HCT116 (cell line): Measurements from ENCODE around the gene SBF2. TPM values are rescaled to one million over a fixed set of nuclear protein-coding genes. Genes with fewer than 3 reads are reported as not detected.

Experiments used
- ATAC-seq: fragments of 200-7000 bp; cut with Tn5 transposase; 2 replicates; pipeline ENCODE4 v1.9.1; 2020; ENCODE audit warnings: mild to moderate bottlenecking, moderate library complexity
- BruUV-seq: library from RNA; stranded (reverse); fragments of 400-500 nt; replicated peaks from 2 replicates; lab custom pipeline; 2021; lab: Mats Ljungman, UMichigan
- CTCF ChIA-PET: fragments of 300-600 bp; sonication (Branson Sonifier 250); formaldehyde crosslinking; loops from one replicate; lab custom pipeline; 2021; ENCODE audit warnings: antibody characterized with exemption; lab: Charles Lee
- POLR2A ChIA-PET: fragments of 300-600, 350-600 bp; sonication (Branson Sonifier 250); formaldehyde crosslinking; loops from one replicate; lab custom pipeline; 2021; ENCODE audit warnings: antibody characterized with exemption; lab: Charles Lee
- RAD21 ChIA-PET, 2 experiments: fragments of 300-600 bp; sonication (Branson Sonifier 250); formaldehyde crosslinking; loops; one replicate each; lab custom pipeline; 2023; ENCODE audit warnings: low total read pairs in 2 of 2; ENCODE audit not compliant: uncharacterized antibody in 2 of 2, unreplicated experiment in 2 of 2, low non-redundant PET in 1 of 2; lab: Charles Lee
- DNase-seq: peaks from one replicate; pipeline ENCODE4 v3.0.0-alpha.2; 2010; ENCODE audit warnings: low read depth, low spot score
- H2AFZ ChIP-seq: fragments of 200-600 bp; shearing (Covaris generic), sonication (generic); 2 replicates; pipeline ENCODE4 v1.6.1; 2017; ENCODE audit warnings: low read depth, mixed run types, mixed read lengths, antibody characterized with exemption, low read length; ENCODE audit not compliant: poor library complexity, severe bottlenecking
- H3K27ac ChIP-seq: 2 replicates; pipeline ENCODE4 v1.5.1; 2012; ENCODE audit warnings: low read depth, low read length
- H3K27me3 ChIP-seq: fragments of 200-600 bp; sonication (generic); 2 replicates; pipeline ENCODE4 v1.6.1; 2016; ENCODE audit warnings: mixed run types, low read length, mixed read lengths; ENCODE audit not compliant: insufficient read depth
- H3K36me3 ChIP-seq, 2 experiments: fragments of 200-500 bp in 1 of 2; fragments of 200-600 bp in 1 of 2; sonication (Bioruptor generic) in 1 of 2; sonication (generic) in 1 of 2; 2 replicates each; pipeline versions ENCODE4 v1.5.1 to v1.6.1; 2014 to 2016; ENCODE audit warnings: low read length in 2 of 2, inconsistent platforms in 1 of 2, mixed read lengths in 1 of 2, mixed run types in 1 of 2; ENCODE audit not compliant: insufficient read depth in 2 of 2, control insufficient read depth in 1 of 2
- H3K4me1 ChIP-seq, 2 experiments: fragments of 200-600 bp in 1 of 2; sonication (generic) in 1 of 2; 2 replicates each; pipeline versions ENCODE4 v1.5.1 to v1.6.1; 2012 to 2017; ENCODE audit warnings: low read length in 2 of 2, inconsistent platforms in 1 of 2, mild to moderate bottlenecking in 1 of 2, mixed read lengths in 1 of 2, mixed run types in 1 of 2, moderate library complexity in 1 of 2; ENCODE audit not compliant: insufficient read depth in 2 of 2, control insufficient read depth in 1 of 2
- H3K4me2 ChIP-seq: fragments of 200-600 bp; sonication (generic); 2 replicates; pipeline ENCODE4 v1.6.1; 2017; ENCODE audit warnings: mixed run types, low read length, mixed read lengths
- H3K4me3 ChIP-seq, 2 experiments: fragments of 200-600 bp in 1 of 2; sonication (generic) in 1 of 2; replicated peaks in 1 of 2; 2 replicates each; pipeline ENCODE4 v1.5.1; 2011 to 2016; ENCODE audit warnings: low read length in 2 of 2, control low read depth in 1 of 2, low read depth in 1 of 2, mild to moderate bottlenecking in 1 of 2, mixed read lengths in 1 of 2, mixed run types in 1 of 2
- H3K79me2 ChIP-seq: fragments of 200-600 bp; sonication (generic); 2 replicates; pipeline ENCODE4 v1.6.1; 2017; ENCODE audit warnings: mild to moderate bottlenecking, mixed run types, low read length, moderate library complexity, mixed read lengths; ENCODE audit not compliant: insufficient read depth
- H3K9ac ChIP-seq: fragments of 200-600 bp; sonication (generic); 2 replicates; pipeline ENCODE4 v1.6.1; 2016; ENCODE audit warnings: low read length, mixed read lengths
- H3K9me2 ChIP-seq: fragments of 200-600 bp; sonication (generic), shearing (Covaris generic); 2 replicates; pipeline ENCODE4 v1.6.1; 2017; ENCODE audit warnings: mixed run types, mild to moderate bottlenecking, moderate library complexity; ENCODE audit not compliant: insufficient read depth
- H3K9me3 ChIP-seq, 2 experiments: fragments of 200-500 bp in 1 of 2; fragments of 200-600 bp in 1 of 2; sonication (Bioruptor generic) in 1 of 2; sonication (generic) in 1 of 2; 2 replicates each; pipeline ENCODE4 v1.6.1; 2014 to 2017; ENCODE audit warnings: low read length in 2 of 2, mixed read lengths in 2 of 2, inconsistent platforms in 1 of 2, low read depth in 1 of 2, mild to moderate bottlenecking in 1 of 2, mixed run types in 1 of 2, moderate library complexity in 1 of 2; ENCODE audit not compliant: control insufficient read depth in 1 of 2, insufficient read depth in 1 of 2
- H4K20me1 ChIP-seq: fragments of 200-600 bp; sonication (generic), shearing (Covaris generic); 2 replicates; pipeline ENCODE4 v1.6.1; 2017; ENCODE audit warnings: mixed run types, mild to moderate bottlenecking, moderate library complexity; ENCODE audit not compliant: insufficient read depth
- ATF3 ChIP-seq: IDR thresholded peaks from 2 replicates; pipeline ENCODE4 v1.6.1; 2012
- CBX3 ChIP-seq: IDR thresholded peaks from 2 replicates; pipeline ENCODE4 v1.6.1; 2012; ENCODE audit warnings: low read depth
- CEBPB ChIP-seq: IDR thresholded peaks from 2 replicates; pipeline ENCODE4 v1.6.1; 2012; ENCODE audit warnings: low read depth
- CTCF ChIP-seq, 3 experiments: fragments of 200-600 bp in 1 of 3; sonication (generic) in 1 of 3; IDR thresholded peaks in 2 of 3; conservative IDR thresholded peaks in 1 of 3; 2 replicates each; pipeline ENCODE4 v1.5.1; 2012 to 2017; ENCODE audit warnings: low read depth in 2 of 3, low read length in 2 of 3, antibody characterized with exemption in 1 of 3, borderline replicate concordance in 1 of 3, control low read depth in 1 of 3, mild to moderate bottlenecking in 1 of 3, mixed read lengths in 1 of 3, mixed run types in 1 of 3, moderate library complexity in 1 of 3; ENCODE audit not compliant: insufficient read depth in 1 of 3
- EZH2phosphoT487 ChIP-seq: fragments of 200-600 bp; IDR thresholded peaks from 2 replicates; pipeline ENCODE4 v1.6.1; 2018; ENCODE audit warnings: antibody characterized with exemption, borderline replicate concordance
- RAD21 ChIP-seq: IDR thresholded peaks from 2 replicates; pipeline ENCODE4 v1.6.1; 2012; ENCODE audit warnings: low read depth, mild to moderate bottlenecking
- SP1 ChIP-seq: IDR thresholded peaks from 2 replicates; pipeline ENCODE4 v1.6.1; 2012; ENCODE audit warnings: low read depth
- SRF ChIP-seq: IDR thresholded peaks from 2 replicates; pipeline ENCODE4 v1.6.1; 2012; ENCODE audit warnings: low read depth
- ZFX ChIP-seq: fragments of 450-650 bp; IDR thresholded peaks from 2 replicates; pipeline ENCODE4 v1.6.1; 2017
- intact Hi-C: fragments of 100-400 bp; cut with micrococcal nuclease; formaldehyde crosslinking; loops from 2 replicates; pipeline ENCODE4 v1.10.0; 2022
- total RNA-seq: library from RNA; stranded (reverse); gene quantifications from one replicate; pipeline ENCODE4 v1.2.1, GENCODE V29; 2021; ENCODE audit not compliant: unreplicated experiment

The SBF2 gene
- total RNA-seq, 1 experiment from 2014 or later = 35.0 TPM

- no peak for TF ChIP-seq EZH2phosphoT487
Observed at GRCh38 chr11:9739123-9739900, 554.7 kb downstream of the SBF2 start (continued).

- no peaks in the 10 kb centered on the region for H3K9me2 ChIP-seq
- H3K9me3 ChIP-seq = no peaks in the 10 kb centered on the region
- H3K36me3 ChIP-seq = 0 out of 4 replicates have a peak, but pooled peaks cover 0 to 11% of the 10 kb centered on the region in 2 experiments
- H3K4me1 ChIP-seq = no peaks in the 10 kb centered on the region
- ATAC-seq (no peak), DNase-seq (no peak)
- no TSS peak for BruUV-seq
- no peak overlapping the region for H3K4me2 ChIP-seq
- no peaks in the 10 kb centered on the region for H3K79me2 ChIP-seq
- H3K4me3 ChIP-seq = no peak overlapping the region
- no peak overlapping the region for H2AFZ ChIP-seq
- ChIA-PET CTCF (no interaction called here), POLR2A (no interaction called here), RAD21 (no interaction called here)
- no peak overlapping the region for H3K9ac ChIP-seq
- no peaks in the 10 kb centered on the region for H3K27me3 ChIP-seq
- TF ChIP-seq RAD21 (no peak), CEBPB (no peak), CTCF (IDR thresholded peaks at IDR 0.05 in 2 of 3, conservative IDR thresholded peaks at IDR 0.05 in 1 of 3; ENCODE audit: borderline replicate concordance in 1 of 3, insufficient read depth in 1 of 3, low read depth in 2 of 3, low read length in 2 of 3) (no peak), SP1 (no peak), CBX3 (no peak), ATF3 (no peak), SRF (no peak), ZFX (no peak)
- no peak overlapping the region for H3K27ac ChIP-seq
- no peaks in the 10 kb centered on the region for H4K20me1 ChIP-seq
- intact Hi-C loops = no loop called here
Observed at GRCh38 chr11:9738707-9739106, 555.3 kb downstream of the SBF2 start.
